ENCODE results near the gene PLOD1. TPM values are rescaled to one million over a fixed set of nuclear protein-coding genes. Genes with fewer than 3 reads are reported as not detected.

The PLOD1 gene
- total RNA-seq, 1 donor from 2014 or later: 80.7 TPM

DNA sequence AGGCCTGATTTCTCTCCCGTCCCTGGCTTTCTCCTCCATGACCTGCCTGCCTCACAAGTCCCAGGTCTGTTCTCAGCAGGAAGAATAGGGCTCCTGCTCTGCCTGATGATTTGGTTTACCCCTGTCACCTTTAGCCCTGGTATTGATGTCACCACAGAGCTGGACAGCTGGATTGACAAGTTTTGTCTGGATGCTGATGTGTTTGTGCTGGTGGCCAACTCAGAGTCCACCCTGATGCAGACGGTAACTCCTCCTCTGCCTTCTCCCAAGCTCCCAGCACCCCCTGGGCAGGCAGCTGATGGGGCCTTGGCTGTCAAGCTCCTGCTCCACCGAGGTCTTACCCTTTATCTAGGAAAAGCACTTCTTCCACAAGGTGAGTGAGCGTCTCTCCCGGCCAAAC, 64.1 kb downstream of the PLOD1 start:
- H3K27me3 Mint-ChIP-seq: no peaks in the 10 kb centered on the region
- no peak overlapping the region for H3K4me3 Mint-ChIP-seq (ENCODE audit: low read depth)
- TF ChIP-seq, protein P1, sequence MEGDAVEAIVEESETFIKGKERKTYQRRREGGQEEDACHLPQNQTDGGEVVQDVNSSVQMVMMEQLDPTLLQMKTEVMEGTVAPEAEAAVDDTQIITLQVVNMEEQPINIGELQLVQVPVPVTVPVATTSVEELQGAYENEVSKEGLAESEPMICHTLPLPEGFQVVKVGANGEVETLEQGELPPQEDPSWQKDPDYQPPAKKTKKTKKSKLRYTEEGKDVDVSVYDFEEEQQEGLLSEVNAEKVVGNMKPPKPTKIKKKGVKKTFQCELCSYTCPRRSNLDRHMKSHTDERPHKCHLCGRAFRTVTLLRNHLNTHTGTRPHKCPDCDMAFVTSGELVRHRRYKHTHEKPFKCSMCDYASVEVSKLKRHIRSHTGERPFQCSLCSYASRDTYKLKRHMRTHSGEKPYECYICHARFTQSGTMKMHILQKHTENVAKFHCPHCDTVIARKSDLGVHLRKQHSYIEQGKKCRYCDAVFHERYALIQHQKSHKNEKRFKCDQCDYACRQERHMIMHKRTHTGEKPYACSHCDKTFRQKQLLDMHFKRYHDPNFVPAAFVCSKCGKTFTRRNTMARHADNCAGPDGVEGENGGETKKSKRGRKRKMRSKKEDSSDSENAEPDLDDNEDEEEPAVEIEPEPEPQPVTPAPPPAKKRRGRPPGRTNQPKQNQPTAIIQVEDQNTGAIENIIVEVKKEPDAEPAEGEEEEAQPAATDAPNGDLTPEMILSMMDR (IDR thresholded peaks at IDR 0.05; ENCODE audit: unreplicated experiment): no peak
- no peak overlapping the region for H3K27ac Mint-ChIP-seq
- DNase-seq (ENCODE audit: low spot score, unreplicated experiment): no peak
- peaks cover 18% of the 10 kb centered on the region for H3K36me3 Mint-ChIP-seq (ENCODE audit: insufficient read depth)
- no peaks in the 10 kb centered on the region for H3K4me1 Mint-ChIP-seq (ENCODE audit: low read depth)
- H3K9me3 Mint-ChIP-seq (ENCODE audit: low read depth): no peaks in the 10 kb centered on the region

DNA sequence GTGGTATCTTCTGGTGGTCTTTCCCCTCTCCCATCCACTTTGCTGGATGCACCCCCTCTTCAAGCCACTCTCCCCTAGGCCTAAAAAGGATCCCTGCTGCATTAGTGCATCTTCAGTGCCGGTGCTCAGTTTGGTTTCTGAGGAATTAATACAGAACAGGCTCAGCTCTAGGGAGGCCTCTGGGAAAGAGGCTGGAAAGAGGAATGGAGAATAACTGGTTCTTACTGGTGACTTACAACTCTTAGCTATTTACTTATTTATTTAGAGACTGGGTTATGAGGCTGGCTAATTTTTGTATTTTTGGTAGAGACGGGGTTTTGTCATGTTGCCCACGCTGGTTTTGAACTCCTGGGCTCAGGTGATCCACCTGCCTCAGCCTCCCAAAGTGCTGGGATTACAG, 64.7 kb downstream of the PLOD1 start:
- DNase-seq (ENCODE audit: low spot score, unreplicated experiment): no peak
- Mint-ChIP-seq H3K36me3 (ENCODE audit: insufficient read depth) (peaks cover 20% of the 10 kb centered on the region), H3K9me3 (ENCODE audit: low read depth) (no peaks in the 10 kb centered on the region), H3K4me1 (ENCODE audit: low read depth) (no peaks in the 10 kb centered on the region), H3K27me3 (no peaks in the 10 kb centered on the region), H3K27ac (no peak overlapping the region), H3K4me3 (ENCODE audit: low read depth) (no peak overlapping the region)
- TF ChIP-seq, protein P1 (IDR thresholded peaks at IDR 0.05; ENCODE audit: unreplicated experiment): no peak

DNA sequence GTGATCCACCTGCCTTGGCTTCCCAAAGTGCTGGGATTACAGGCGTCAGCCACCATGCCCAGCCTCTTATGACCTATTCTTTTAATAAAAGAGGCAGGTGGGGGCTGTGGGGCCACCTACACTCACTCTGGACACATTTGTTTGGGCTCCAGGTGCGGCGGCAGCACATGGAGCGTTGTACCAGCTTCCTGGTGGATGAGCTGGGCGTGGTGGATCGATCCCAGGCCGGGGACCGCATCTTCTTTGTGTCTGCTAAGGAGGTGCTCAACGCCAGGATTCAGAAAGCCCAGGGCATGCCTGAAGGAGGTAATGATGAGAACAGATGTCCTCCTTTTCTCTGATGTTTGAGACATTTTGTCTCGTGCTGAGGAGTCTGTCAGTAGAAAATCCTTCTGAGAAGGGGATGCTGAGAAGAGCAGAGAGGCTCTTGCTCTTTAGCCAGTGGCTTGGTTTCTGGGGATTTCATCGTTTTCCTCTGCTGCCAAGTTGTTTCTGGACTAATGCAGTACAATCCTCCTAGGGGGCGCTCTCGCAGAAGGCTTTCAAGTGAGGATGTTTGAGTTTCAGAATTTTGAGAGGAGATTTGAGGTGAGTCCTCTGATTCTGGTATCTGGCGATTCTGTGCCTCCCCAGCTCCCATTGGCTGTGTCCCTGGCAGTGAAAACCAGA, 66.9 kb downstream of the PLOD1 start:
- Mint-ChIP-seq H3K27ac (no peak overlapping the region), H3K36me3 (ENCODE audit: insufficient read depth) (peaks cover 24% of the 10 kb centered on the region), H3K9me3 (ENCODE audit: low read depth) (no peaks in the 10 kb centered on the region), H3K4me1 (ENCODE audit: low read depth) (no peaks in the 10 kb centered on the region), H3K27me3 (no peaks in the 10 kb centered on the region), H3K4me3 (ENCODE audit: low read depth) (no peak overlapping the region)
- TF ChIP-seq, protein P1 (IDR thresholded peaks at IDR 0.05; ENCODE audit: unreplicated experiment): peak; percentile 53
- no peak for DNase-seq (ENCODE audit: low spot score, unreplicated experiment)

DNA sequence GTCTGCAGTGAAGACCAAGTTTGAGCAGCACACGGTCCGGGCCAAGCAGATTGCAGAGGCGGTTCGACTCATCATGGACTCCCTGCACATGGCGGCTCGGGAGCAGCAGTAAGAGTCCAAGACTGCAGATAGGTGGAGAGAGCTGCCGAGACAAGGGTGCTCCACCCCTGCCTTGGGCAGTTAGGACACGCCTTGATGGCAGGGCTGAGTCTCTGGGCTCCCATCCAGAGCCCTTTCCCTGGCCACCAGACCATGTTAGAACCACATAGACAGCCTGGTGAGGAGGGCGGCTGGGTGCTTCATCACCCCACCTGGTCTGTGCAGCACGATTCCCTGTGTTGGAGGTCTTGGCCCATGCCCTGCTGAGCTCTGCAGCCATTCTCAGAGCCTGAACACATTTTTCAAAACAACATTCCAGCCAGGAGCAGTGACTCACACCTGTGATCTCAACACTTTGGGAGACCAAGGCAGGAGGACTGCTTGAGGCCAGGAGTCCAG, 67.5 kb downstream of the PLOD1 start:
- Mint-ChIP-seq H3K9me3 (ENCODE audit: low read depth) (no peaks in the 10 kb centered on the region), H3K27me3 (no peaks in the 10 kb centered on the region), H3K36me3 (ENCODE audit: insufficient read depth) (peaks cover 24% of the 10 kb centered on the region), H3K27ac (no peak overlapping the region), H3K4me1 (ENCODE audit: low read depth) (no peaks in the 10 kb centered on the region), H3K4me3 (ENCODE audit: low read depth) (no peak overlapping the region)
- no peak for DNase-seq (ENCODE audit: low spot score, unreplicated experiment)
- TF ChIP-seq, protein P1 (IDR thresholded peaks at IDR 0.05; ENCODE audit: unreplicated experiment): no peak

DNA sequence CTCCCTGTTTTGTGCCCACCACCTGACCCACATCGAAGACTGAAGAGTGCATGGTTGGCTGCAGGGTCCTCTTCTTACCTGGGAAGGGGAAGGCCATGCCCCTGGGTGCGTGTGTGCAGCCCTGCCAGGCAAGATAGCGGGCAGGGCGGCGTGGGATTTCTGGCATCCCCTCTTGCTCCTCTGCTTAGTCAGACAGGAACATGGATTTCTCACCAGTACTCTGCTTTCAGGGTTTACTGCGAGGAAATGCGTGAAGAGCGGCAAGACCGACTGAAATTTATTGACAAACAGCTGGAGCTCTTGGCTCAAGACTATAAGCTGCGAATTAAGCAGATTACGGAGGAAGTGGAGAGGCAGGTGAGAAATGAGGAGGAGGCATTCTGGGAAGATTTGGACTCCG, 69.2 kb downstream of the PLOD1 start:
- DNase-seq (ENCODE audit: low spot score, unreplicated experiment): no peak
- Mint-ChIP-seq H3K4me1 (ENCODE audit: low read depth) (no peaks in the 10 kb centered on the region), H3K9me3 (ENCODE audit: low read depth) (peaks cover 4% of the 10 kb centered on the region), H3K36me3 (ENCODE audit: insufficient read depth) (peaks cover 34% of the 10 kb centered on the region), H3K4me3 (ENCODE audit: low read depth) (no peak overlapping the region), H3K27ac (no peak overlapping the region), H3K27me3 (no peaks in the 10 kb centered on the region)
- TF ChIP-seq, protein P1 (IDR thresholded peaks at IDR 0.05; ENCODE audit: unreplicated experiment): no peak
